HUDEP-2 (cell line): ENCODE data around the gene ESPNL.
"Not testable (repeated sequence)": the region's sequence is repeated elsewhere in the genome, so short reads cannot be mapped to it uniquely, and the experiment has no call there.

Source experiments
- DNase-seq, 76 experiments: peaks; one replicate each; lab custom pipeline; 2025; ENCODE audit not compliant: unreplicated experiment in 76 of 76; lab: John Stamatoyannopoulos, UW

ESPNL gene

DNA sequence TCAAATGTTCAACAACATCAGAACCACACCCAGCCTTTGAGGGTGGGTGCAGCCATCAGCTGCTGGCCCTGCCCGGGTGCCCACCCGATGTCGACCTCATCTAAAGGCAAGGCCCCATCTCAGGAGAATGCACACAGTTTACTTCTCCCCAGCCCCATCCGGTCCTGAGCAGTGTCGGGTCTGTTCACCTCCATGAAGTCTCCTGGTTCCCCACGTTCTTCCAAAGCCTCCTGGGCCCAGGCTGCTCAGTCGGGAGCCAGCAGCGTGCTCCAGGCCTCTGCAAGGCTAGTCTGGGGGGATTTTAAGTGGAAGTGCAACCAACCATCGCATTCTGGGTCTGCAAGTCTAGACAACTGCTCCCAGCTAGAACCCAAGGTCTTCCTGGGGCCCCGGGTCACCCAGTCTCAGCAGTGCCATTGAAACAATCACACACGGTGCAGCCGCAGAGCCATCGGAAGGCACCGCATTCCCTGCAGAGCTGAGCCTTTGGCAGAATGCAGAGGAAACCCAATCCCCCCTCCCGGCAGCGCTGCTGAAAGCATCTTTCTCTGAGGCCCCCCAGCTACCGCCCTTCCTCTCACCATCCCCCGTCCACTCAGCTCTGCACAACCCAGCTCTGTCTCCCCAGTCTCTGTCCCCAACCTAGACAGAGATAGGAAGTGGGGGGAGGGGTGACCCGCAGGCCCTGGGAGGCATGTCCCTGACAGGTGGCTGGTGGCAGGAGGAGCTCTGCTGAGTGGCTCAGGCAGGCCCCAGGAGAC is 8.5 kb downstream of the ESPNL start:
- DNase-seq: peak in 2 of 76 experiments; percentile 1 to 13

GRCh38 chr2:238113611-238114010 is 13.5 kb downstream of the ESPNL start:
- no peak for DNase-seq

- DNase-seq: no peak
Observed at GRCh38 chr2:238114331-238114841, 14.2 kb downstream of the ESPNL start.

- no peak for DNase-seq
Observed at GRCh38 chr2:238114851-238115660, 14.9 kb downstream of the ESPNL start.

DNA sequence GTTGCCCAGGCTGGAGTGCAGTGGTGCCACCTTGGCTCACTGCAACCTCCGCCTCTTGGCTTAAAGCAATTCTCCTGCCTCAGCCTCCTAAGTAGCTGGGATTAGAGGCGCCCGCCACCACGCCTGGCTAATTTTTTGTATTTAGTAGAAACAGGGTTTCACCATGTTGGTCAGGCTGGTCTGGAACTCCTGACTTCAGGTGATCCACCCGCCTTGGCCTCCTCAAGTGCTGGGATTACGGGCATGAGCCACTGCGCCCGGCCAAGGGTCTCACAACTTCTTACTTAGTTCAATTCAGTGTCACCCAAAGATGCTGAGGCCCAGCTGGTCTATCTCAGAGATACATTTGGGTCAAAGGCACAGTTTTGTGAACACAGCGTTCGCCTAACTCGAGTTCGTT is 15.6 kb downstream of the ESPNL start:
- not testable (repeated sequence) for DNase-seq

GRCh38 chr2:238116298-238117198 is 16.4 kb downstream of the ESPNL start:
- DNase-seq: no peak

DNA sequence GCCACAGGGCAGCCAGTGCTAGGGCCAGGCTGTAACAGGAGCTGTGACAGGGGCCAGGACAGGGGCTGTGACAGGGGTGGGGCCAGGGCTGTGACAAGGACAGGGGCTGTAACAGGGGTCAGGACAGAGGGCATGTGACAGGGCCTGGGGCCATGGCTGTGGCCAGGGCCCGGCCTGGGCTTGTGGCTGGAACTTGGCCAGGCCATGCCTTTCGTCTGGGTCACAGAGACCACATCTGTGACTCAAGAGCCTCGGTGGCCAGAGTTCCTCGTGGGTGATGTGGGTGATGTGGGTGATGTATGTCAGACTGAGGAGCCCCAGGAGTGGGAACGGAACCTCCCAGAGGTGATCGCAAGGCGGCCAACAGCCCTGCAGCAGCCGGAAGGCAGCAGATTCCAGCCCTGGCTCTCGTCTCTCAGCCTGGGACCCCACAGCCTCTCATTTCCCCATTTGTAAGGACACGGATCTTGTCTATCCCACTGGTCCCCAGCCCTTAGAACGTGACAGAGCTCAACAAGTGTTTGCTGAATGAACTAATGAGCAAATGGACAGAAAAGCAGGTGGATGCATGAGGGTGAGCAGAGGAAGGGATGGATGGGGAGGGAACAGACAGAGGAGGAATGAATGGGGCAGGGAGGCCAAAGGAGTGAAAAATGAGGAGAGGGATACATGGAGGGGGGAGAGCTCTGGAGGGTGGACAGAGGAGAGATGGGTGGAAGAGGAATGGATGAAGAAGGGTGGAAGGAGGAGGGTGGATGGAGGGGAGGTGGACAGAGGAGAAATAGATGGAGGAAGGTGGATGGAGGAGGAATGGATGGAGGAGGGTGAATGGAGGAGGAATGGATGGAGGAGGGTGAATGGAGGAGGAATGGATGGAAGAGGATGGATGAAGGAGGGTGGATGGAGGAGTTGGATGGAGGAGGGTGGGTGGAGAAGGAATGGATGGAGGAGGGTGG is 17.3 kb downstream of the ESPNL start:
- DNase-seq: no peak

GRCh38 chr2:238119756-238120462 is 19.8 kb downstream of the ESPNL start:
- no peak for DNase-seq

- DNase-seq: no peak
Observed at GRCh38 chr2:238120463-238121298, 20.5 kb downstream of the ESPNL start.

DNA sequence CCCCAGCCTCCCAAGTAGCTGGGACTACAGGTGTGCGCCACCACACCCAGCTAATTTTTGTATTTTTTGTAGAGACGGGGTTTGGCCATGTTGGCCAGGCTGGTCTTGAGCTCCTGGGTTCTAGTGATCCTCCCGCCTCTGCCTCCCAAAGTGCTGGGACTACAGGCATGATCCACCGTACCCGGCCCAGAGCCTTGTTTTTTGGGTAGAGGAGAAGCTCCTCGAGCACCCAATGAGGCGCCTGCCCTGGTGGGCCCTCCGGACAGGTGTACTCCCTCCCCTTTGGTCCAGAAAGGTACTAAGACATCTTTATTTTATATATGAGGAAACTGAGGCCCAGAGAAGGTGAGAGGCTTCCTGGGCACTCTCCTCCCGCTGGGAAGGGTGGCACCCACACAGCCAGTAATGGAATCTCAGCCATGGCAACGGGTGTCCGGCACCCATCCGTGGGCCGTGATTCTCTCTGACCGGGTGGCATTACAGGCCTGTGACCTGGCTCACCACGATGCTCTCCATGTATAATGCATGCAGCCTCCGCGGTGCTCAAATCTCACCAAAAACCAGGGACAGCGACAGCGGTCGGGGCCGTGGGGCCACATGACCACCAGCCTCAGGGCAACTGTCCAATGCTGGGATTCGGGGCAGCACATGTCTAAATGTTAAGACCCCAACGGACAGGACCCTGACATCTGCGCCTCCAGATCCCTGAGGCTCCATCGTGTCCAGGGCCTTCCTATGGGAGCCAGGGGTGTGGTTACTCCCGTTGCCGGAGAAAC is 21.6 kb downstream of the ESPNL start:
- no peak for DNase-seq

DNA sequence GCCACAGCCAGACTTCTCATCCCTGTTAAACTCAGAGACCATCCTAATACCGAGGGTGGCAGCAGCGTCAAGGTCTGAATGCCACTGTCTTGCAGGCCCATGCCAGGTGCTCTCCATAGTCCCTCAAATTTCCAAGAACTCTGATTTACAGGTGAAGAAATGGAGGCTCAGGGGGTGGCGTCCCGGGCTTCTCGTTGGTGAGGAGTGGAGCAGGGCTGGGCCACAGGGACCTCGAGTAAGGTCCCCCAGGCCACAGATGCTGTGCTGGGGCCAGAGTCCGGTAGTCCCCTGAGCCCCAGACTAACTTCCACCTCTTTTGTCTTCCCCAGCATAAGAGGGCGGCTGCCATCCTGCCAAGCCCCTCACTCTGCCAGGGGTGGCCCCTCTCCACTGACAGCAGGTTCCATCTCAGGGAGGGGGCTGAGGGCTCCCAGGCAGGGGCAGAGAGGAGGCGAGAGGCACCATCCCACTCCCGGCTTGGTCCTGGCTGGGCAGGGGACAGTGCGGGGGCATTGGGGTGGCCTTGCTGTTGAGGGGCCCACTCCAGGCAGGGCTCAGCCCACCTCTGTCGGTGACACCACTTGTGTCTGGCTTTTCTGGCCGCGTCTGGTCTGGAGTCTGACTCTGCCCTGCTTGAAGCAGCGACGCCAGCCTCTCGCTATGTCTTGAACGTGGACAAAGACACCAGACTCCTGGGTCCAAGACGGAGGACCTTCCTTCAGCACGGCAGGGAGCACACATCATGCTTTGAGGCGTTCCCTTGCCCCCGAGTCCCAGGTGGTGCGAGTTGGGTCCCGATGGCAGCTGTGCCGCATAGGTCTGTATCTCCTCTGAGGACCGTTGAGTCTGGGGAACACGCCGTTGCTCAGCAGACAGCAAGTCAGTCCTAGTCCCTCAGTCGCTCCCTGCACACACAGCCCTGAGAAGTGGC is 22.4 kb downstream of the ESPNL start:
- DNase-seq: no peak

- no peak for DNase-seq
Observed at GRCh38 chr2:238123218-238123971, 23.3 kb downstream of the ESPNL start.

DNA sequence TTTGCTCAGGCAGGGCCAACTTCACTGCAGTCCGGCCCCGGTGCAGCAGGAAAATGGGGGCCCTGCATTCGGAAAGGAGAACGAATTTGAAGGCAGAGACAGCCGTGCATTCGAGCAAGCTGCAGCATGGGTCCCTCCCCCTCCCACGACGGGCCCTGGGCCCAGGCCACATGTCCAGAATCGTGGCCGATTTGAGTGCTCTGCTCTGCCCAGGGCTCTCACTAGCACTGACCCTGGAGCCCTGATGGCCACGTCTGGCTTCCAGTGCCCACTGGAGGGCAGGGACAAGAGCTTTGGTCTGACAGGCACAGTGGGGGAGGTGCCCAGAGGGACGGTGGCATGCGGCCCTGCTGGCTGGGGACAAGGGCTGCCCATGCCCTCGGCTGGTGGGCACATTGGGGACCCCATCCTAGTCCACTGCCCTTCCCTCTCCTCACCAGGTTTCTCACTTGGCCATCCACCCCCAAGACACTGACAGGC is 23.9 kb downstream of the ESPNL start:
- no peak for DNase-seq

GRCh38 chr2:238124488-238125126 is 24.5 kb downstream of the ESPNL start:
- DNase-seq: no peak
